NB4 (cell line): ENCODE results near the gene TMEM170B.
A peak's percentile ranks its signal among the peaks of the same experiment; 100 is the strongest.

Experiments
- DNase-seq: peaks from one replicate; pipeline ENCODE4 v3.0.0; 2010; ENCODE audit warnings: low read depth
- H3K4me3 ChIP-seq: one replicate; pipeline ENCODE4 v1.5.1; 2011; ENCODE audit warnings: mild to moderate bottlenecking, low read depth, low read length, moderate library complexity
- CTCF ChIP-seq: IDR thresholded peaks from one replicate; pipeline ENCODE4 v1.5.1; 2012; ENCODE audit warnings: low read depth, low read length
- MAX ChIP-seq: IDR thresholded peaks from 2 replicates; pipeline ENCODE4 v1.6.1; 2011; ENCODE audit warnings: low read depth, low read length
- MYC ChIP-seq: IDR thresholded peaks from 2 replicates; pipeline ENCODE4 v1.6.1; 2011; ENCODE audit warnings: low read depth, low read length
- POLR2A ChIP-seq: IDR thresholded peaks from 2 replicates; pipeline ENCODE4 v1.6.1; 2011; ENCODE audit warnings: mild to moderate bottlenecking; ENCODE audit not compliant: insufficient read length; ENCODE audit errors: extremely low read depth

The TMEM170B gene

GRCh38 chr6:11500008-11500407, 37.5 kb upstream of the TMEM170B start:
- TF ChIP-seq MAX (no peak), POLR2A (no peak), CTCF (no peak), MYC (no peak)
- H3K4me3 ChIP-seq = no peak overlapping the region
- DNase-seq = no peak

- TF ChIP-seq MYC (no peak), CTCF (no peak), MAX (no peak), POLR2A (no peak)
These were observed 28.1 kb upstream of the TMEM170B start for GRCh38 chr6:11509471-11509870.

GRCh38 chr6:11514672-11515071, 22.9 kb upstream of the TMEM170B start:
- no peak for DNase-seq
- no peak overlapping the region for H3K4me3 ChIP-seq
- TF ChIP-seq CTCF = no peak
- no peak for TF ChIP-seq POLR2A
- TF ChIP-seq MYC = no peak
- TF ChIP-seq MAX = no peak

More at GRCh38 chr6:11509471-11509870, 28.1 kb upstream of the TMEM170B start:
- DNase-seq = no peak
- H3K4me3 ChIP-seq = no peak overlapping the region

GRCh38 chr6:11515763-11516162, 21.8 kb upstream of the TMEM170B start:
- TF ChIP-seq CTCF (no peak), POLR2A (no peak), MAX (no peak)
- no peak for DNase-seq
- no peak overlapping the region for H3K4me3 ChIP-seq

- TF ChIP-seq CTCF (no peak), MAX (no peak), MYC (no peak), POLR2A (no peak)
- peak; percentile 40 for DNase-seq
- H3K4me3 ChIP-seq = no peak overlapping the region
These were observed 14.5 kb upstream of the TMEM170B start for GRCh38 chr6:11522812-11523605.
